Body of pancreas (tissue), 4 donors: ENCODE results near the gene MFSD6. TPM values are rescaled to one million over a fixed set of nuclear protein-coding genes. Genes with fewer than 3 reads are reported as not detected.

Experiments used
- ATAC-seq: fragments of 150-250 bp; one replicate; pipeline ENCODE4 v1.9.1; 2016
- DNase-seq, 4 donors: peaks; one replicate each; pipeline ENCODE4 v3.0.0-alpha.2; 2019
- H3K27ac ChIP-seq, 4 donors: fragments of 200-600 bp; sonication (generic); 1 replicate in 3 of 4; 2 replicates in 1 of 4; pipeline versions ENCODE4 v1.5.1 to v1.6.1; 2016 to 2019; ENCODE audit warnings: mild to moderate bottlenecking in 1 of 4, mixed read lengths in 1 of 4, moderate library complexity in 1 of 4
- H3K27me3 ChIP-seq, 2 donors: fragments of 200-600 bp; sonication (generic); one replicate each; pipeline ENCODE4 v1.6.0; 2016; ENCODE audit warnings: mild to moderate bottlenecking in 1 of 2
- H3K36me3 ChIP-seq, 2 donors: fragments of 200-600 bp; sonication (generic); replicated peaks in 1 of 2; 2 replicates each; pipeline ENCODE4 v1.5.1; 2016; ENCODE audit warnings: low read depth in 2 of 2; ENCODE audit not compliant: insufficient read depth in 1 of 2
- H3K4me1 ChIP-seq: fragments of 200-600 bp; sonication (generic); one replicate; pipeline ENCODE4 v1.6.0; 2016
- H3K4me3 ChIP-seq, 2 donors: fragments of 200-600 bp; sonication (generic); 1 replicate in 1 of 2; 2 replicates in 1 of 2; pipeline ENCODE4 v1.5.1; 2016 to 2019
- H3K9me3 ChIP-seq, 3 donors: fragments of 200-600 bp; sonication (generic); 1 replicate in 2 of 3; 2 replicates in 1 of 3; pipeline ENCODE4 v1.5.1; 2016
- CTCF ChIP-seq, 7 experiments: fragments of 450-650 bp in 4 of 7; fragments of 200-600 bp in 3 of 7; sonication (generic) in 3 of 7; IDR thresholded peaks; one replicate each; pipeline ENCODE4 v1.5.1; 2016 to 2019; ENCODE audit warnings: antibody characterized with exemption in 7 of 7
- POLR2A ChIP-seq, 3 donors: fragments of 450-650 bp; IDR thresholded peaks; one replicate each; pipeline ENCODE4 v1.6.1; 2016; ENCODE audit warnings: antibody characterized with exemption in 3 of 3, mild to moderate bottlenecking in 2 of 3
- WGBS, 2 donors: methylation state at CpG; one replicate each; pipeline ENCODE4 v1.1.5; 2017; 5-methylcytosine and 5-hydroxymethylcytosine counted together
- intact Hi-C: fragments of 100-400 bp; cut with DNase I; formaldehyde crosslinking; loops from one replicate; pipeline ENCODE4 v1.15.1; 2023
- total RNA-seq, 2 donors: library from RNA; depleted of rRNA; stranded (reverse); fragments of >200 nt; gene quantifications; one replicate each; pipeline ENCODE4 v1.1.0, GENCODE V29; 2016

The MFSD6 gene
- total RNA-seq, 2 donors from 2014 or later = 38.7 to 46.8 TPM

DNA sequence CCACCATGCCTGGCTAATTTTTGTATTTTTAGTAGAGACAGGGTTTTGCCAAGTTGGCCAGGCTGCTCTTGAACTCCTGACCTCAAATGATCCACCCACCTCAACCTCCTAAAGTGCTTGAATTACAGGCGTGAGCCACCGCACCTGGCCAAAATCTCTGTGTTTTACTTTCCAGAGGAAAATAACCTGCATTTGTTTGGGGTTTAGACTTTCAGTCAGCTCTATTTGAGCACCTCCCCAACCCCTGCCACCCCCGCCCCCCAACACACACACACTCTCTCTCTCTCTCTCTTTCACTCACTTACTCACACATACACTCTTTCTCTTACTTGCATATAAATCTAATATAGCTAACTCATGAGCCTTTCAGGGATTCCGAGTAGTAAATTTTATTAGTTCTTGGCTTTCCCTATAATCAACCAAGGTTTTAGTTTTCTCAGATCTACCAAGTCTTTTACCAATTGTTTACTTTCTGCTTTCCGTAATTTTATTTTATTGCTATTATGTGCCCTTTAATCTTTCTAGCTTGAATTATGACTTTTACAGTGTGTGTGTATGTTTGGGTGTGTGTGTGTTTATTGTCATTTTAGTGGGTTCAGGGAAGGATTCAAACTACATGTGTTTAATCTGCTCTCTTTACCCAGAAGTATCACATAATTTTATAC is 24.5 kb downstream of the MFSD6 start:
- no peak overlapping the region for H3K27ac ChIP-seq

DNA sequence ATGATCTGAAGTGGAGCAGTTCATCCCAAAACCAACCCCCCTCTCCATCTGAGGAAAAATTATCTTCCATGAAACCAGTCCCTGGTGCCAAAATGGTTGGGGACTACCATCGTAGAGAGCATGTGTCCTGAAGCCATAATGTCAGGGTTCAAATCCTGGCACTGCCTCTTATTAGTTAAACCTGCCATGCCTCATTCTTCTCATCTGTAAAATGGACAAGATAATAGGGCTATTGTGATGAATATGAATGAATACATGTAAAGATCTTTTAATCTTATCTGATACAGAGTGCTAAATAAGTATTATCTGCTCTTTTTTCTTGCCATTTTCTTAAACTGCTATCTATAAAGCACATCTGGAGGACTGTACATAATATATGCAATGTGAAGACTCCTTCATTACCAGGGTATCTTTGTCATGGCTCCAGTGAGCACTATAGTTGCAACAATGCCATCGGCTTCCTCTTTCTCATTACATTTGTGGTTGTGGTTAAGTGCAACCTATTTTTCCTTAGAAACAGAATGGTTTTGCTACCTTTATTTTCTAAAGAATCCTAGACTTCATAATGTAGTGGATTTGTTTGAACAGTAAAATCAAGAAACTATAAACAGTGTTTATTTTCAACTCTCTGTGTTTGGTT is 27.0 kb downstream of the MFSD6 start:
- no peak for ATAC-seq
- 92 to 97% methylated on average over 1 to 2 of the region's 2 CpGs for WGBS, 2 donors
- no peaks in the 10 kb centered on the region for H3K27me3 ChIP-seq
- no peak overlapping the region for H3K27ac ChIP-seq
- TF ChIP-seq CTCF (IDR thresholded peaks at IDR 0.05) = no peak
- TF ChIP-seq POLR2A (IDR thresholded peaks at IDR 0.05) = no peak
- no peaks in the 10 kb centered on the region for H3K9me3 ChIP-seq
- intact Hi-C loops = no loop called here
- DNase-seq = no peak
- H3K36me3 ChIP-seq = peaks cover 0 to 1% of the 10 kb centered on the region in 2 donors
- no peaks in the 10 kb centered on the region for H3K4me1 ChIP-seq
- H3K4me3 ChIP-seq = no peak overlapping the region

More for the DNA sequence above, 24.5 kb downstream of the MFSD6 start:
- H3K27me3 ChIP-seq = no peaks in the 10 kb centered on the region
- H3K36me3 ChIP-seq = peaks cover 0 to 1% of the 10 kb centered on the region in 2 donors
- H3K4me3 ChIP-seq = no peak overlapping the region
- intact Hi-C loops = no loop called here
- no peak for TF ChIP-seq POLR2A (IDR thresholded peaks at IDR 0.05)
- no peak for TF ChIP-seq CTCF (IDR thresholded peaks at IDR 0.05)
- WGBS, 2 donors = 71 to 85% methylated on average over 5 of the region's 5 CpGs
- H3K4me1 ChIP-seq = no peaks in the 10 kb centered on the region
- ATAC-seq (no peak), DNase-seq (no peak)
- H3K9me3 ChIP-seq = no peaks in the 10 kb centered on the region

DNA sequence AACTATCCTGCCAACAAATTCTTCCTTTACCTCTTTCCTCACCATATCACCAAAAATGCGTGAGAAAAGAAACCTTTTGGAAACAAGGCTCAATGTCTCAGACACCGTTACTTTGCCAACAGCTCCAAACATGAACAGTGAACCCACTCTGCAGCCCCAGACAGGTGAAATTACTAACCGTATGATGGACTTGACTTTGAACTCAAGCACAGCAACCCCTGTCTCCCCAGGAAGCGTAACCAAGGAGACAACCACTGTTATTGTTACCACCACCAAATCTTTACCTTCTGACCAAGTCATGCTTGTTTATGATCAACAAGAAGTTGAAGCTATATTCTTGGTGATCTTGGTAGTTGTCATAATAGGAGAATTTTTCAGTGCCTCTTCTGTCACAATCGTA is 28.4 kb downstream of the MFSD6 start:
- no peaks in the 10 kb centered on the region for H3K9me3 ChIP-seq
- no peak overlapping the region for H3K4me3 ChIP-seq
- intact Hi-C loops = no loop called here
- 94 to 98% methylated on average over 5 of the region's 5 CpGs for WGBS, 2 donors
- ATAC-seq (no peak), DNase-seq (no peak)
- TF ChIP-seq POLR2A (IDR thresholded peaks at IDR 0.05) = no peak
- TF ChIP-seq CTCF (IDR thresholded peaks at IDR 0.05) = no peak
- H3K27me3 ChIP-seq = no peaks in the 10 kb centered on the region
- no peak overlapping the region for H3K27ac ChIP-seq
- peaks cover 11% of the 10 kb centered on the region for H3K4me1 ChIP-seq
- H3K36me3 ChIP-seq = peaks cover 0 to 1% of the 10 kb centered on the region in 2 donors

- H3K27me3 ChIP-seq = no peaks in the 10 kb centered on the region
- H3K4me3 ChIP-seq = no peak overlapping the region
- peaks cover 33% of the 10 kb centered on the region for H3K4me1 ChIP-seq
- no peak overlapping the region for H3K27ac ChIP-seq
- DNase-seq (no peak), ATAC-seq (no peak)
- no peaks in the 10 kb centered on the region for H3K9me3 ChIP-seq
- H3K36me3 ChIP-seq = peaks cover 0 to 1% of the 10 kb centered on the region in 2 donors
- TF ChIP-seq CTCF (IDR thresholded peaks at IDR 0.05) (no peak), POLR2A (IDR thresholded peaks at IDR 0.05) (no peak)
- intact Hi-C loops = no loop called here
These were observed 32.0 kb downstream of the MFSD6 start for GRCh38 chr2:190440113-190440512.

GRCh38 chr2:190441564-190441963 is 33.4 kb downstream of the MFSD6 start:
- Histone ChIP-seq H3K9me3 (no peaks in the 10 kb centered on the region), H3K36me3 (no peaks in the 10 kb centered on the region), H3K27ac (no peak overlapping the region), H3K4me3 (no peak overlapping the region), H3K4me1 (peaks cover 33% of the 10 kb centered on the region), H3K27me3 (no peaks in the 10 kb centered on the region)
- intact Hi-C loops = no loop called here
- no peak for TF ChIP-seq CTCF (IDR thresholded peaks at IDR 0.05)
- TF ChIP-seq POLR2A (IDR thresholded peaks at IDR 0.05) = no peak
- ATAC-seq (no peak), DNase-seq (peak in 2 of 4 donors; percentile 15 to 29)
- WGBS, 2 donors = 37 to 48% methylated on average over 4 of the region's 4 CpGs
